ENCODE measurements around the gene SLC30A3.
"Not testable (repeated sequence)": the region's sequence is repeated elsewhere in the genome, so short reads cannot be mapped to it uniquely, and the experiment has no call there.

GRCh38 chr2:27300606-27301005 is 37.8 kb upstream of the SLC30A3 start:
- TF ChIP-seq CTCF, POLR2A, POLR2AphosphoS5, EP300 (IDR thresholded peaks at IDR 0.05): not testable (repeated sequence)
